H9 (cell line): ENCODE results near the gene THSD7B. TPM values are rescaled to one million over a fixed set of nuclear protein-coding genes. Genes with fewer than 3 reads are reported as not detected.

Experiments
- DNase-seq: peaks from one replicate; pipeline ENCODE4 v3.0.0-alpha.2; 2017
- H2AFZ ChIP-seq: one replicate; pipeline ENCODE4 v1.6.1; 2013; ENCODE audit warnings: mild to moderate bottlenecking, low read length, control low read depth, moderate library complexity
- H2AK5ac ChIP-seq: 2 replicates; pipeline ENCODE4 v1.6.1; 2013; ENCODE audit warnings: low read length, control low read depth, mixed read lengths; ENCODE audit not compliant: insufficient read length
- H2BK120ac ChIP-seq: one replicate; pipeline ENCODE4 v1.6.1; 2013; ENCODE audit warnings: low read depth, mild to moderate bottlenecking, low read length, control low read depth, inconsistent platforms; ENCODE audit not compliant: poor library complexity, severe bottlenecking
- H2BK12ac ChIP-seq: 2 replicates; pipeline ENCODE4 v1.6.1; 2013; ENCODE audit warnings: low read length, control low read depth, mixed read lengths, low read depth; ENCODE audit not compliant: insufficient read length
- H2BK15ac ChIP-seq: 2 replicates; pipeline ENCODE4 v1.6.1; 2013; ENCODE audit warnings: low read depth, low read length, control low read depth
- H2BK20ac ChIP-seq: one replicate; pipeline ENCODE4 v1.6.1; 2013; ENCODE audit warnings: low read depth, mild to moderate bottlenecking, low read length, control low read depth, inconsistent platforms; ENCODE audit not compliant: poor library complexity, severe bottlenecking
- H2BK5ac ChIP-seq: 2 replicates; pipeline ENCODE4 v1.6.1; 2013; ENCODE audit warnings: low read length, control low read depth, mixed read lengths; ENCODE audit not compliant: insufficient read length
- H3K14ac ChIP-seq: 2 replicates; pipeline ENCODE4 v1.6.1; 2013; ENCODE audit warnings: low read length, control low read depth; ENCODE audit not compliant: insufficient read depth
- H3K18ac ChIP-seq: 2 replicates; pipeline ENCODE4 v1.6.1; 2013; ENCODE audit warnings: low read depth, mild to moderate bottlenecking, mixed read lengths, low read length, control low read depth; ENCODE audit not compliant: insufficient read length
- H3K23ac ChIP-seq: 2 replicates; pipeline ENCODE4 v1.6.1; 2013; ENCODE audit warnings: low read length, control low read depth, mixed read lengths, low read depth; ENCODE audit not compliant: insufficient read length
- H3K23me2 ChIP-seq: 2 replicates; pipeline ENCODE4 v1.6.1; 2013; ENCODE audit warnings: low read depth, mild to moderate bottlenecking, mixed read lengths, low read length, control low read depth; ENCODE audit not compliant: insufficient read length, poor library complexity, severe bottlenecking
- H3K27ac ChIP-seq: 2 replicates; pipeline ENCODE4 v1.5.1; 2013; ENCODE audit warnings: low read length, control low read depth, mixed read lengths, low read depth; ENCODE audit not compliant: insufficient read length
- H3K27me3 ChIP-seq: 2 replicates; pipeline ENCODE4 v1.6.1; 2013; ENCODE audit warnings: low read length, control low read depth, inconsistent platforms; ENCODE audit not compliant: insufficient read depth
- H3K4ac ChIP-seq: 2 replicates; pipeline ENCODE4 v1.6.1; 2013; ENCODE audit warnings: low read depth, mild to moderate bottlenecking, control low read depth, inconsistent platforms, low read length, moderate library complexity
- H3K4me1 ChIP-seq: 2 replicates; pipeline ENCODE4 v1.6.1; 2013; ENCODE audit warnings: low read length, control low read depth, inconsistent platforms; ENCODE audit not compliant: insufficient read depth
- H3K4me2 ChIP-seq: 2 replicates; pipeline ENCODE4 v1.6.1; 2013; ENCODE audit warnings: low read length, control low read depth, mixed read lengths; ENCODE audit not compliant: insufficient read length, insufficient read depth
- H3K56ac ChIP-seq: 2 replicates; pipeline ENCODE4 v1.6.1; 2013; ENCODE audit warnings: low read depth, mild to moderate bottlenecking, mixed read lengths, low read length, control low read depth; ENCODE audit not compliant: insufficient read length
- H3K79me1 ChIP-seq: 2 replicates; pipeline ENCODE4 v1.6.1; 2013; ENCODE audit warnings: low read depth, mild to moderate bottlenecking, moderate library complexity, low read length, control low read depth, inconsistent platforms; ENCODE audit not compliant: insufficient read depth, poor library complexity, severe bottlenecking
- H3K79me2 ChIP-seq: 2 replicates; pipeline ENCODE4 v1.6.1; 2013; ENCODE audit warnings: low read length, control low read depth, inconsistent platforms; ENCODE audit not compliant: insufficient read depth
- H3K9ac ChIP-seq: 2 replicates; pipeline ENCODE4 v1.6.1; 2013; ENCODE audit warnings: low read length, control low read depth, mixed read lengths; ENCODE audit not compliant: insufficient read length; ENCODE audit errors: extremely low read depth
- H3K9me3 ChIP-seq: one replicate; pipeline ENCODE4 v1.6.1; 2013; ENCODE audit warnings: low read depth, low read length, inconsistent platforms; ENCODE audit not compliant: control insufficient read depth
- H3T11ph ChIP-seq: one replicate; pipeline ENCODE4 v1.6.1; 2013; ENCODE audit warnings: mild to moderate bottlenecking, low read length, control low read depth, inconsistent platforms
- H4K20me1 ChIP-seq: one replicate; pipeline ENCODE4 v1.6.1; 2013; ENCODE audit not compliant: control insufficient read depth, insufficient read length, insufficient read depth
- H4K5ac ChIP-seq: 2 replicates; pipeline ENCODE4 v1.6.1; 2013; ENCODE audit warnings: low read depth, mild to moderate bottlenecking, mixed read lengths, low read length, control low read depth; ENCODE audit not compliant: insufficient read length
- H4K8ac ChIP-seq: replicated peaks from 2 replicates; pipeline ENCODE4 v1.6.1; 2013; ENCODE audit warnings: low read length, control low read depth, mixed read lengths, low read depth; ENCODE audit not compliant: insufficient read length
- H4K91ac ChIP-seq: 2 replicates; pipeline ENCODE4 v1.6.1; 2013; ENCODE audit warnings: low read depth, mild to moderate bottlenecking, moderate library complexity, mixed read lengths, low read length, control low read depth; ENCODE audit not compliant: insufficient read length
- H3K27ac Mint-ChIP-seq, 3 experiments: 2 replicates in 2 of 3; 3 replicates in 1 of 3; pipeline ENCODE4 v1.8.0; 2020 to 2021; ENCODE audit warnings: mixed read lengths in 3 of 3, mild to moderate bottlenecking in 1 of 3, moderate library complexity in 1 of 3
- H3K27me3 Mint-ChIP-seq: 2 replicates; pipeline ENCODE4 v1.8.0; 2021; ENCODE audit warnings: low read depth, mild to moderate bottlenecking, moderate library complexity, mixed read lengths
- H3K36me3 Mint-ChIP-seq, 3 experiments: 2 replicates in 2 of 3; 3 replicates in 1 of 3; pipeline ENCODE4 v1.8.0; 2020 to 2021; ENCODE audit warnings: low read depth in 3 of 3, mixed read lengths in 3 of 3; ENCODE audit not compliant: insufficient read depth in 1 of 3
- H3K4me1 Mint-ChIP-seq, 2 experiments: 2 replicates each; pipeline ENCODE4 v1.8.0; 2020; ENCODE audit warnings: mixed read lengths in 2 of 2
- H3K4me3 Mint-ChIP-seq, 2 experiments: 2 replicates in 1 of 2; 3 replicates in 1 of 2; pipeline ENCODE4 v1.8.0; 2020 to 2021; ENCODE audit warnings: mild to moderate bottlenecking in 2 of 2, mixed read lengths in 2 of 2, moderate library complexity in 1 of 2
- H3K9me3 Mint-ChIP-seq, 2 experiments: 2 replicates in 1 of 2; 3 replicates in 1 of 2; pipeline ENCODE4 v1.8.0; 2020; ENCODE audit warnings: mild to moderate bottlenecking in 2 of 2, mixed read lengths in 2 of 2, moderate library complexity in 1 of 2
- CTCF ChIP-seq: fragments of 200-600 bp; sonication (generic); conservative IDR thresholded peaks from 3 replicates; pipeline ENCODE4 v1.8.0; 2021; ENCODE audit warnings: antibody characterized with exemption, mild to moderate bottlenecking
- WGBS: extraction: QIAGEN DNeasy Blood & Tissue Kit; methylation state at CpG from one replicate; pipeline ENCODE4 v1.1.7; 2013; ENCODE audit warnings: missing lambda C conversion rate, low lambda C conversion rate, mixed read lengths; ENCODE audit not compliant: insufficient read length; ENCODE audit errors: extremely low coverage; 5-methylcytosine and 5-hydroxymethylcytosine counted together
- total RNA-seq: library from RNA; stranded (reverse); gene quantifications from 2 replicates; pipeline ENCODE4 v1.2.1, GENCODE V29; 2021

THSD7B gene
- total RNA-seq, 1 experiment from 2014 or later = 0.85 TPM

DNA sequence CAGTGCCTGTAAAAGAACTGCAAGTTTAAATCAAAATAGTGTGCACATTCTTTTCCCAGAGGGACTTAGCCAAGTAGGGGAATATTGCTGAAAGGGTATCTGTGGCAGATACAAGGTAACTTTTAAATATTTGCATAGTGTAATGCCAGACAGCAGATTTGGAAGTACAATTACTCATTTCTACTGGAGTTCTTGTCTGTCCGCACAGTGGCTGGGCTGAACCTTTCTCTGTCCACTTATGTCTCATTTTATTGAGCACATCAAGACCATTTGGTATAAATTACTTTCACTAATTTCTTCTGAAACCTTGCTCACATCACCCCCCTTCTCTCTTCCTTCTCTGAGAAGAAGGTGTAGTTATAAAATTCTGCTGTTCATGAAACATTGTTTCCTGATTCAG, 271.3 kb downstream of the THSD7B start:
- H2BK5ac ChIP-seq = no peak overlapping the region
- no peak for DNase-seq
- H2BK15ac ChIP-seq = no peak overlapping the region
- H3K56ac ChIP-seq = no peak overlapping the region
- no peaks in the 10 kb centered on the region for H3K27me3 ChIP-seq
- no peak overlapping the region for H3K27ac Mint-ChIP-seq
- no peaks in the 10 kb centered on the region for H4K20me1 ChIP-seq
- no peaks in the 10 kb centered on the region for H3K79me1 ChIP-seq
- no peaks in the 10 kb centered on the region for H3K79me2 ChIP-seq
- no peak overlapping the region for H3K4me2 ChIP-seq
- no peak overlapping the region for H4K91ac ChIP-seq
- no peak overlapping the region for H3K4me3 Mint-ChIP-seq
- no peaks in the 10 kb centered on the region for H3K4me1 ChIP-seq
- H3K36me3 Mint-ChIP-seq = no peaks in the 10 kb centered on the region
- H2BK12ac ChIP-seq = no peak overlapping the region
- H3T11ph ChIP-seq = no peak overlapping the region
- no peak overlapping the region for H4K8ac ChIP-seq
- H3K9ac ChIP-seq = no peak overlapping the region
- no peaks in the 10 kb centered on the region for H3K4me1 Mint-ChIP-seq
- no peak overlapping the region for H3K18ac ChIP-seq
- H3K23ac ChIP-seq = no peak overlapping the region
- no peaks in the 10 kb centered on the region for H3K23me2 ChIP-seq
- WGBS = no CpG with 5 or more reads among the region's 1 CpG
- no peak overlapping the region for H2AK5ac ChIP-seq
- H2BK20ac ChIP-seq = no peak overlapping the region
- peaks cover 0 to 3% of the 10 kb centered on the region in 2 experiments; a peak in 1 of 5 replicates for H3K9me3 Mint-ChIP-seq
- TF ChIP-seq CTCF = no peak
- no peaks in the 10 kb centered on the region for H3K9me3 ChIP-seq
- H3K14ac ChIP-seq = no peak overlapping the region
- H3K27me3 Mint-ChIP-seq = no peaks in the 10 kb centered on the region
- H3K27ac ChIP-seq = no peak overlapping the region
- no peak overlapping the region for H4K5ac ChIP-seq
- no peak overlapping the region for H3K4ac ChIP-seq
- no peak overlapping the region for H2BK120ac ChIP-seq
- no peak overlapping the region for H2AFZ ChIP-seq
